Panc1 (cell line): ENCODE results near the gene MAST1.

Source experiments
- POLR2AphosphoS5 ChIP-seq: IDR thresholded peaks from 2 replicates; pipeline ENCODE4 v1.6.1; 2012; ENCODE audit warnings: mild to moderate bottlenecking, low read depth, low read length, moderate library complexity
- TCF7L2 ChIP-seq: IDR thresholded peaks from 2 replicates; pipeline ENCODE4 v1.6.1; 2011; ENCODE audit warnings: mild to moderate bottlenecking, low read depth, low read length, inconsistent platforms
- TF ChIP-seq, protein P1 (sequence below): fragments of 450-650 bp; IDR thresholded peaks from 2 replicates; pipeline ENCODE4 v1.5.1; 2017; ENCODE audit warnings: mild to moderate bottlenecking
- TF ChIP-seq, protein P2 (sequence below), 2 experiments: IDR thresholded peaks; 2 replicates each; pipeline ENCODE4 v1.6.1; 2011 to 2012; ENCODE audit warnings: low read depth in 2 of 2, control low read depth in 1 of 2, low read length in 1 of 2, mild to moderate bottlenecking in 1 of 2, moderate library complexity in 1 of 2; ENCODE audit not compliant: insufficient read depth in 1 of 2

DNA sequence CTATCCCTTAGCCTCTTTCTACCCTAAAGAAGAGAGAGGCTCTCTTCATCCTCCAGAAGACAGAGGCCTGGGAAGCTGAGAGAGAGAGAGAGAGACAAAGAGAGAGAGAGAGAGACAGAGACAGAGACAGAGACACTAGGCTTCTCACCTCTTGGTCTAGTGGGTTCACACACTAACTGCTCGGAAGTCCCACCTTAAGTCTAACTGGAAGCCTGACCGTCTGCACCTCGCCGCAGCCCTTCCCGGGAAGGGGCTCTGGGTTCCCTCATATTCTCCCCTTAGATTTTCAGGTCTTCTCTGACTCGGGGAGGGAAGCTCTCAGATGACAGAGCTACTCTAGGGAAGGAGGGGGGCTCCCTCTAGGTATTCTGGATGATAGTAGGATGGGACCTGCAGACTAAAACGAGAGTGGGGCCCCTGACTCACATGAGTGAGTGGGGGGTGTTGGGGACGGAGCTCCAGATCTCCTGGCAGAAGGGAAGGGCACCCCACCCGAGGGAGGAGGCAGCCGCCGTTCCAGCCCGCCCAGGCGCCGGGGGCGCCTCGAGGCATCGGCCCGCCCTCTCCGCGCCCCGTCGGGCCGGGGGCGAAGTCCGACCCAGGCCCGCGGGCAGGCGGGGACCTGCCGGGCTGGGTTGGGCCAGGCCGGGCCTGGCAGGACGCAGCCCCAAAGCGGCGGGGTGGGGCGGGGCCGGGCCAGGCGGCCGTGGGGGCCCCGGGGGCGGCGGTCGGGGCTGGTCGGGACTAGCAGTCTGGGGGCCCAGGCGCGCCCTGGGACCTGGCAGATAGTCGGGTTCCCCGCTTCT, 49.0 kb upstream of the MAST1 start:
- TF ChIP-seq, protein P1, sequence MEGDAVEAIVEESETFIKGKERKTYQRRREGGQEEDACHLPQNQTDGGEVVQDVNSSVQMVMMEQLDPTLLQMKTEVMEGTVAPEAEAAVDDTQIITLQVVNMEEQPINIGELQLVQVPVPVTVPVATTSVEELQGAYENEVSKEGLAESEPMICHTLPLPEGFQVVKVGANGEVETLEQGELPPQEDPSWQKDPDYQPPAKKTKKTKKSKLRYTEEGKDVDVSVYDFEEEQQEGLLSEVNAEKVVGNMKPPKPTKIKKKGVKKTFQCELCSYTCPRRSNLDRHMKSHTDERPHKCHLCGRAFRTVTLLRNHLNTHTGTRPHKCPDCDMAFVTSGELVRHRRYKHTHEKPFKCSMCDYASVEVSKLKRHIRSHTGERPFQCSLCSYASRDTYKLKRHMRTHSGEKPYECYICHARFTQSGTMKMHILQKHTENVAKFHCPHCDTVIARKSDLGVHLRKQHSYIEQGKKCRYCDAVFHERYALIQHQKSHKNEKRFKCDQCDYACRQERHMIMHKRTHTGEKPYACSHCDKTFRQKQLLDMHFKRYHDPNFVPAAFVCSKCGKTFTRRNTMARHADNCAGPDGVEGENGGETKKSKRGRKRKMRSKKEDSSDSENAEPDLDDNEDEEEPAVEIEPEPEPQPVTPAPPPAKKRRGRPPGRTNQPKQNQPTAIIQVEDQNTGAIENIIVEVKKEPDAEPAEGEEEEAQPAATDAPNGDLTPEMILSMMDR, result no peak
- TF ChIP-seq POLR2AphosphoS5 (no peak), TCF7L2 (no peak)
- TF ChIP-seq, protein P2, sequence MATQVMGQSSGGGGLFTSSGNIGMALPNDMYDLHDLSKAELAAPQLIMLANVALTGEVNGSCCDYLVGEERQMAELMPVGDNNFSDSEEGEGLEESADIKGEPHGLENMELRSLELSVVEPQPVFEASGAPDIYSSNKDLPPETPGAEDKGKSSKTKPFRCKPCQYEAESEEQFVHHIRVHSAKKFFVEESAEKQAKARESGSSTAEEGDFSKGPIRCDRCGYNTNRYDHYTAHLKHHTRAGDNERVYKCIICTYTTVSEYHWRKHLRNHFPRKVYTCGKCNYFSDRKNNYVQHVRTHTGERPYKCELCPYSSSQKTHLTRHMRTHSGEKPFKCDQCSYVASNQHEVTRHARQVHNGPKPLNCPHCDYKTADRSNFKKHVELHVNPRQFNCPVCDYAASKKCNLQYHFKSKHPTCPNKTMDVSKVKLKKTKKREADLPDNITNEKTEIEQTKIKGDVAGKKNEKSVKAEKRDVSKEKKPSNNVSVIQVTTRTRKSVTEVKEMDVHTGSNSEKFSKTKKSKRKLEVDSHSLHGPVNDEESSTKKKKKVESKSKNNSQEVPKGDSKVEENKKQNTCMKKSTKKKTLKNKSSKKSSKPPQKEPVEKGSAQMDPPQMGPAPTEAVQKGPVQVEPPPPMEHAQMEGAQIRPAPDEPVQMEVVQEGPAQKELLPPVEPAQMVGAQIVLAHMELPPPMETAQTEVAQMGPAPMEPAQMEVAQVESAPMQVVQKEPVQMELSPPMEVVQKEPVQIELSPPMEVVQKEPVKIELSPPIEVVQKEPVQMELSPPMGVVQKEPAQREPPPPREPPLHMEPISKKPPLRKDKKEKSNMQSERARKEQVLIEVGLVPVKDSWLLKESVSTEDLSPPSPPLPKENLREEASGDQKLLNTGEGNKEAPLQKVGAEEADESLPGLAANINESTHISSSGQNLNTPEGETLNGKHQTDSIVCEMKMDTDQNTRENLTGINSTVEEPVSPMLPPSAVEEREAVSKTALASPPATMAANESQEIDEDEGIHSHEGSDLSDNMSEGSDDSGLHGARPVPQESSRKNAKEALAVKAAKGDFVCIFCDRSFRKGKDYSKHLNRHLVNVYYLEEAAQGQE (IDR thresholded peaks at IDR 0.05; ENCODE audit: insufficient read depth in 1 of 2, low read depth in 2 of 2, low read length in 1 of 2), result no peak
